GM19328 (cell line): ENCODE results near the gene CCDC66.

Experiments used
- ATAC-seq: cut with Tn5 transposase; IDR thresholded peaks from one replicate; pipeline ENCODE4 v1.9.1; 2021; ENCODE audit warnings: mild to moderate bottlenecking, moderate library complexity; ENCODE audit not compliant: unreplicated experiment

CCDC66 gene

GRCh38 chr3:56621681-56622080 lies 64.7 kb downstream of the CCDC66 start:
- ATAC-seq: no peak

- no peak for ATAC-seq
Measured at GRCh38 chr3:56622381-56622780, 65.4 kb downstream of the CCDC66 start.

DNA sequence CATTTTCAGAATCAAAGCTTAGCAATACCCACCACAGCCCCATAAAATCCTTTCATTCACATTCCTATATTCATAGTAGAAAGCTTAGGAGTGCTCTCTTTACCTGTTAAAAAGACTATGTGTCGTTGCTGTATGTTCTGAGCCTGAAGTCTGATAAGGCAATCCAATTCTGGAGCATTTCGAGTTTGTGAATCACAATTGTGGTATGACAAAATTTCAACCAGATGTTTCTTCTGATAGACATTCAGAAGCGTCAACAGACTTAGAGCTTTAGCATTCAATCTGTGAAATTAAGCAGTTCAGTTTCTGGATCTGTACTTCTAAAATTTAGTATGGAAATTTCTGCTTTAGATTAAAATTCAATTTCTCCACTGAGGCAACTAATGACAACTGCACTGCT lies 67.8 kb downstream of the CCDC66 start:
- no peak for ATAC-seq

GRCh38 chr3:56629047-56629446 lies 72.1 kb downstream of the CCDC66 start:
- ATAC-seq: no peak

- ATAC-seq: no peak
Measured at GRCh38 chr3:56629451-56629850, 72.5 kb downstream of the CCDC66 start.

GRCh38 chr3:56630966-56631365 lies 74.0 kb downstream of the CCDC66 start:
- ATAC-seq: no peak

GRCh38 chr3:56633181-56633580 lies 76.2 kb downstream of the CCDC66 start:
- ATAC-seq: no peak

GRCh38 chr3:56633602-56634535 lies 76.9 kb downstream of the CCDC66 start:
- ATAC-seq: no peak

- no peak for ATAC-seq
Measured at GRCh38 chr3:56645407-56645806, 88.4 kb downstream of the CCDC66 start.

- no peak for ATAC-seq
Measured at GRCh38 chr3:56654460-56654859, 97.5 kb downstream of the CCDC66 start.

GRCh38 chr3:56655709-56656108 lies 98.7 kb downstream of the CCDC66 start:
- no peak for ATAC-seq

- ATAC-seq: no peak
Measured at GRCh38 chr3:56664823-56665222, 107.8 kb downstream of the CCDC66 start.

GRCh38 chr3:56667973-56668579 lies 111.1 kb downstream of the CCDC66 start:
- no peak for ATAC-seq
